ENCODE results near the gene ABCC4.

Gene ABCC4

GRCh38 chr13:95239283-95239682 lies 62.0 kb downstream of the ABCC4 start:
- POLR2A ChIA-PET, result no interaction called here
- CTCF ChIA-PET, result no interaction called here
- no peak for DNase-seq (ENCODE audit: extremely low spot score)
- no peak for TF ChIP-seq FOXM1 (IDR thresholded peaks at IDR 0.05; ENCODE audit: borderline replicate concordance)
- no peak for TF ChIP-seq LEF1 (IDR thresholded peaks at IDR 0.05; ENCODE audit: borderline replicate concordance)
- no peak for TF ChIP-seq BHLHE40 (IDR thresholded peaks at IDR 0.05; ENCODE audit: borderline replicate concordance)
- no peak for TF ChIP-seq NFRKB (IDR thresholded peaks at IDR 0.05)
- TF ChIP-seq ELF4 (IDR thresholded peaks at IDR 0.05), result no peak
- TF ChIP-seq PKNOX1 (IDR thresholded peaks at IDR 0.05), result no peak
- no peak for TF ChIP-seq ARNT (IDR thresholded peaks at IDR 0.05)
- no peak for TF ChIP-seq SP1 (IDR thresholded peaks at IDR 0.05)
- TF ChIP-seq HDGF (IDR thresholded peaks at IDR 0.05; ENCODE audit: borderline replicate concordance), result no peak
- no peak for TF ChIP-seq ZNF384 (IDR thresholded peaks at IDR 0.05)
- no peak for TF ChIP-seq L3MBTL2 (conservative IDR thresholded peaks at IDR 0.05)
- TF ChIP-seq FOXK2 (IDR thresholded peaks at IDR 0.05), result no peak
- TF ChIP-seq FOXA1 (IDR thresholded peaks at IDR 0.05), result no peak
- TF ChIP-seq CTBP1 (IDR thresholded peaks at IDR 0.05; ENCODE audit: borderline replicate concordance), result no peak
- no peak for TF ChIP-seq TARDBP (IDR thresholded peaks at IDR 0.05)
- no peak for TF ChIP-seq SUZ12 (IDR thresholded peaks at IDR 0.05)

GRCh38 chr13:95237310-95237870 lies 63.9 kb downstream of the ABCC4 start:
- CTCF ChIA-PET, result no interaction called here
- no peak for DNase-seq (ENCODE audit: extremely low spot score)
- TF ChIP-seq SUZ12 (IDR thresholded peaks at IDR 0.05), result no peak
- TF ChIP-seq ZNF384 (IDR thresholded peaks at IDR 0.05), result no peak
- no peak for TF ChIP-seq FOXM1 (IDR thresholded peaks at IDR 0.05; ENCODE audit: borderline replicate concordance)
- no peak for TF ChIP-seq FOXA1 (IDR thresholded peaks at IDR 0.05)
- no peak for TF ChIP-seq LEF1 (IDR thresholded peaks at IDR 0.05; ENCODE audit: borderline replicate concordance)
- no peak for TF ChIP-seq SP1 (IDR thresholded peaks at IDR 0.05)
- no peak for TF ChIP-seq ELF4 (IDR thresholded peaks at IDR 0.05)
- TF ChIP-seq BHLHE40 (IDR thresholded peaks at IDR 0.05; ENCODE audit: borderline replicate concordance), result no peak
- TF ChIP-seq CTBP1 (IDR thresholded peaks at IDR 0.05; ENCODE audit: borderline replicate concordance), result no peak
- no peak for TF ChIP-seq HDGF (IDR thresholded peaks at IDR 0.05; ENCODE audit: borderline replicate concordance)
- TF ChIP-seq PKNOX1 (IDR thresholded peaks at IDR 0.05), result no peak
- TF ChIP-seq L3MBTL2 (conservative IDR thresholded peaks at IDR 0.05), result no peak
- TF ChIP-seq FOXK2 (IDR thresholded peaks at IDR 0.05), result no peak
- TF ChIP-seq NFRKB (IDR thresholded peaks at IDR 0.05), result no peak
- no peak for TF ChIP-seq TARDBP (IDR thresholded peaks at IDR 0.05)
- TF ChIP-seq ARNT (IDR thresholded peaks at IDR 0.05), result no peak
- POLR2A ChIA-PET, result no interaction called here

GRCh38 chr13:95236774-95237173 lies 64.5 kb downstream of the ABCC4 start:
- ChIA-PET CTCF (no interaction called here), POLR2A (no interaction called here)
- no peak for DNase-seq (ENCODE audit: extremely low spot score)
- TF ChIP-seq BHLHE40 (IDR thresholded peaks at IDR 0.05; ENCODE audit: borderline replicate concordance), result no peak
- no peak for TF ChIP-seq ELF4 (IDR thresholded peaks at IDR 0.05)
- no peak for TF ChIP-seq NFRKB (IDR thresholded peaks at IDR 0.05)
- no peak for TF ChIP-seq CTBP1 (IDR thresholded peaks at IDR 0.05; ENCODE audit: borderline replicate concordance)
- no peak for TF ChIP-seq SP1 (IDR thresholded peaks at IDR 0.05)
- no peak for TF ChIP-seq PKNOX1 (IDR thresholded peaks at IDR 0.05)
- TF ChIP-seq TARDBP (IDR thresholded peaks at IDR 0.05), result no peak
- TF ChIP-seq FOXM1 (IDR thresholded peaks at IDR 0.05; ENCODE audit: borderline replicate concordance), result no peak
- no peak for TF ChIP-seq ARNT (IDR thresholded peaks at IDR 0.05)
- no peak for TF ChIP-seq L3MBTL2 (conservative IDR thresholded peaks at IDR 0.05)
- no peak for TF ChIP-seq FOXA1 (IDR thresholded peaks at IDR 0.05)
- TF ChIP-seq LEF1 (IDR thresholded peaks at IDR 0.05; ENCODE audit: borderline replicate concordance), result no peak
- no peak for TF ChIP-seq SUZ12 (IDR thresholded peaks at IDR 0.05)
- no peak for TF ChIP-seq FOXK2 (IDR thresholded peaks at IDR 0.05)
- TF ChIP-seq ZNF384 (IDR thresholded peaks at IDR 0.05), result no peak
- no peak for TF ChIP-seq HDGF (IDR thresholded peaks at IDR 0.05; ENCODE audit: borderline replicate concordance)

- CTCF ChIA-PET, result no interaction called here
- POLR2A ChIA-PET, result no interaction called here
- TF ChIP-seq NFRKB (IDR thresholded peaks at IDR 0.05) (no peak), SP1 (IDR thresholded peaks at IDR 0.05) (no peak), PKNOX1 (IDR thresholded peaks at IDR 0.05) (no peak), L3MBTL2 (conservative IDR thresholded peaks at IDR 0.05) (no peak), FOXK2 (IDR thresholded peaks at IDR 0.05) (no peak), HDGF (IDR thresholded peaks at IDR 0.05; ENCODE audit: borderline replicate concordance) (no peak), SUZ12 (IDR thresholded peaks at IDR 0.05) (no peak), FOXM1 (IDR thresholded peaks at IDR 0.05; ENCODE audit: borderline replicate concordance) (no peak), CTBP1 (IDR thresholded peaks at IDR 0.05; ENCODE audit: borderline replicate concordance) (no peak), BHLHE40 (IDR thresholded peaks at IDR 0.05; ENCODE audit: borderline replicate concordance) (no peak), ARNT (IDR thresholded peaks at IDR 0.05) (no peak), ELF4 (IDR thresholded peaks at IDR 0.05) (no peak), FOXA1 (IDR thresholded peaks at IDR 0.05) (no peak), LEF1 (IDR thresholded peaks at IDR 0.05; ENCODE audit: borderline replicate concordance) (no peak), ZNF384 (IDR thresholded peaks at IDR 0.05) (no peak), TARDBP (IDR thresholded peaks at IDR 0.05) (no peak)
- DNase-seq (ENCODE audit: extremely low spot score), result no peak
These were observed 65.3 kb downstream of the ABCC4 start for GRCh38 chr13:95235974-95236373.

GRCh38 chr13:95235199-95235756 lies 66.0 kb downstream of the ABCC4 start:
- TF ChIP-seq SUZ12 (IDR thresholded peaks at IDR 0.05) (no peak), TARDBP (IDR thresholded peaks at IDR 0.05) (no peak), ELF4 (IDR thresholded peaks at IDR 0.05) (no peak), SP1 (IDR thresholded peaks at IDR 0.05) (no peak), L3MBTL2 (conservative IDR thresholded peaks at IDR 0.05) (no peak), ARNT (IDR thresholded peaks at IDR 0.05) (no peak), LEF1 (IDR thresholded peaks at IDR 0.05; ENCODE audit: borderline replicate concordance) (no peak), FOXM1 (IDR thresholded peaks at IDR 0.05; ENCODE audit: borderline replicate concordance) (no peak), NFRKB (IDR thresholded peaks at IDR 0.05) (no peak), HDGF (IDR thresholded peaks at IDR 0.05; ENCODE audit: borderline replicate concordance) (no peak), ZNF384 (IDR thresholded peaks at IDR 0.05) (no peak), FOXK2 (IDR thresholded peaks at IDR 0.05) (no peak), BHLHE40 (IDR thresholded peaks at IDR 0.05; ENCODE audit: borderline replicate concordance) (no peak), CTBP1 (IDR thresholded peaks at IDR 0.05; ENCODE audit: borderline replicate concordance) (no peak), FOXA1 (IDR thresholded peaks at IDR 0.05) (no peak), PKNOX1 (IDR thresholded peaks at IDR 0.05) (no peak)
- POLR2A ChIA-PET, result no interaction called here
- CTCF ChIA-PET, result no interaction called here
- no peak for DNase-seq (ENCODE audit: extremely low spot score)

Data from HEK293T (cell line).